GM21423 (cell line): ENCODE measurements around the gene FGD2.
"Not testable (repeated sequence)": the region's sequence is repeated elsewhere in the genome, so short reads cannot be mapped to it uniquely, and the experiment has no call there.

ENCODE experiments used
- ATAC-seq: cut with Tn5 transposase; IDR thresholded peaks from one replicate; pipeline ENCODE4 v1.9.1; 2021; ENCODE audit warnings: mild to moderate bottlenecking, moderate library complexity; ENCODE audit not compliant: unreplicated experiment

FGD2 gene

DNA sequence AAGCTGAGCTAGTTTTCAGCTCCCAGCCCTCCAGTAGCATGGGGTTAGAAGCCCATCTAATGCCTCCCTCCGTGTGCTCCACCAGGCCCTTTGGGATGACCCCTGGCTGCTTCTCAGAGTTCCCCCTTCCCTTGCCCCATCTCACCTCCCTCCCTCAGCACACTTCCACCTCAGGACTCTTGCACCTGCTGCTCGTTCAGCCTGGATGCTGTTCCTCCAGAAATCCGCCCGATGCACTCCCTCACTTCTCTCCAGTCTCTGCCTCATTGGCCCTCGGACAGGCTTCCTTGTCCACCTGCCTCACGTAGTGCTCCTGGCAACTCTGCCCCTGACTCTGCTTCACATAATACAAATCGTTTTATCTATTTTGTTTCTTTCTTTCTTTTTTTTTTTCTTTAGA is 26.8 kb downstream of the FGD2 start:
- no peak for ATAC-seq

DNA sequence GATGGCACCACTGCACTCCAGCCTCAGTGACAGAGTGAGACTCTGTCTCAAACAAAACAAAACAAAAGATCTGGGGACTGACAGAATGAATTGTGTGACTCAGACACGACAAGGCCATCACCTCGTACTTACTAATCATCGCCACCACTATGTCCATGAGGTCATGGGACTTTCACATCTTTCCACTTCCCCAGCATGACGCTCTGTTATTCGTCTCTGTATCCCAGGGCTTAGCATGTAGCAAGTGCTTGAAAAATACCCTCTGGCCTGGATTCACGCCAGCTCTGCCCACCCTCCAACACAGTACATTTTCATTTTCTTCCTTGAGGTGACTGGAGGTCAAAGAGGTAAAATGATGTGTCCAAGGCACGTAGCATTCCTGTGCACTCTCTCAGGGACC is 27.8 kb downstream of the FGD2 start:
- ATAC-seq = peak; percentile 48

DNA sequence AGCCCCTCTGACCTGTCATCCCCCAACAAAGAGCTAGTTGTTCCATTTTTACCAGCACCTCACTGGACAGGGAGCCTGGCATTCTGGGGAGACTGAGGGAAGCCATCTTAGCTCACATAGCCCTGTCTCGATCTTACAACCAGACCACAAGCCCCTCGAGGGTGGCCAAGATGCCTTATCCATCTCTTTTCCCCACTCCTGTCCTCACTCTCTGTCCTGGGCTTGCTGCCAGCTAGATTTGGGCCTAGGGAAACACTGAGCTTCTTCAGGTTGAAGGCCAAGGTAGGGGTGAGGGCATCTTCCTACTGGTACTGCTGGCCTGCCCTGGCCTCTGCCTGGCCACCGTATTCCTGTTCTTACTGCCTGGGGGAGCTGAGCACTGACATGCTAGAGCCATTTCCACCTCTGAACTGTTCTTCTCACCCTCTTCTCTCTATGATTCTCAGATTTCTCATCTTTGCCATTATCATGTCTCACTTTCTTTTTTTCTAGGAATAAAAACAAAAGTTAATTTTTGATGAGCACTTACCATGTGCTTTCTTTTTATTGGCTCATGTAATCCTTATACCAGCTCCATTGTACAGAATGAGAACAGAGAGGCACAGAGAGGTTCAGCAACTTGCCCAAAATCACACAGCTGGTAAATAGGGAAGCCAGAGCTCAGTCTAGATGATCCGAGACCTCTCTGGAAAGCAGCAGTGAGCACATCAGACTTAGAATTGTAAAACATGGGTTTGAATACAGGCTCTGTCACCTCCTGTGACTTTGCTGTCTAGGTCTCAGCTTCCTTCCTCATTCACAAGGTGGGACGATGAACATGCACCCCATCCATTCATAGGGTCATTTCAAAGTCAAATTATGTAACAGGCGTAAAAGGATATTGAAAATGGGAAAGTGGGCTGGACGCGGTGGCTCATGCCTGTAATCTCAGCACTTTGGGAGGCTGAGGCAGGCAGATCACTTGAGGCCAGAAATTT is 28.7 kb downstream of the FGD2 start:
- ATAC-seq = no peak

DNA sequence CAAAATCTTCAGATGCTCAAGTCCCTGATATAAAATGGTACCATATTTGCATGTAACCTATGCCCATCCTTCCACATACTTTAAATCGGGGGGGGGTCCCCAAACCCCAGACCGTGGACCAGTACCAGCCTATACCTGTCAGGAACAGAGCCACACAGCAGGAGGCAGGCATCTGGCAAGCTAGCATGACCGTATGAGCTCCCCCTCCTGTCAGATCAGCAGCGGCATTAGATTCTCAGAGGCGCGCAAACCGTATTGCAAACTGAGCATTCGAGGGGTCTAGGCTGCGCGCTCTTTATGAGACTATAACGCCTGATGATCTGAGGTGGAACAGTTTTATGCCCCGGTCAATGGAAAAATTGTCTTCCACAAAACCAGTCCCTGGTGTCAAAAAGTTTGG is 30.7 kb downstream of the FGD2 start:
- ATAC-seq = no peak

DNA sequence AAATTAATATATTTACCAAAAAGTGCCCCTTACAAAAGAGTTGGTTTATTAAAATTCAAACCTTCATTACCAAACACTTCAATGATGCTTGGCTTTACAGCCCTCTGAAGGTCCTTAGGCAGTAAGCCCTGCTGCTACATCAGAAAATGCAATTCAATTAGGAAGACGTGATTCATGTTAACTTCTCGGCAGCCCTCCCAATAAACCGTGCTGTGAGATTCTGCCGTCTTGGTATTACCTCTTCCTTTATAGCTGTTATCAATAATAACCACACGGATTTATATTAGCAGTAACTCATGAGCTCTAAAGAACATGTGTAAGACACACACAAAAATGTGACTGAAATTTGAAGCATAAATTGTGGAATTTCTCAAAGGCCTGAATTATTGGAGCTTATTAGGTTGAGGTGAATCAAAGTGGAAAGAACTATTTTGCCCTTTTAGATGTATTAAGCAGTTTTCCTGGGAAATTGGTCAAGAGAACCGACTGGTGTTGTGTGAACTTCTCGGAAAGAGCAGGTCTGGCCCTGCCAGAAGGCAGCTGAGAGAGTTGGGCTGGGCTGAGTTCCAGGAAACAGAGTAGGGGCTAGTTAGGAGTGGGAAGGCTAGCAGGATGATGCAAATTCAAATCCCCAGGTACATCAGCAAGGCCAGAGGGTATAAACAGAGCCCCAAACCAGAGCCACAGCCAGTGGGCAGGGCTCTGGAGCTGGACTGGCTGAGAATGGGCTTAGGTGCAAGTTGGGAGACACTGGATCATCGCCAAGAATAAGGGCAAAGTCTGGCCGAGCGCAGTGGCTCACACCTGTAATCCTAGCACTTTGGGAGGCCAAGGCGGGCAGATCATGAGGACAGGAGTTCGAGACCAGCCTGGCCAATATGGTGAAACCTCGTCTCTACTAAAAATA is 33.1 kb downstream of the FGD2 start:
- ATAC-seq = no peak

DNA sequence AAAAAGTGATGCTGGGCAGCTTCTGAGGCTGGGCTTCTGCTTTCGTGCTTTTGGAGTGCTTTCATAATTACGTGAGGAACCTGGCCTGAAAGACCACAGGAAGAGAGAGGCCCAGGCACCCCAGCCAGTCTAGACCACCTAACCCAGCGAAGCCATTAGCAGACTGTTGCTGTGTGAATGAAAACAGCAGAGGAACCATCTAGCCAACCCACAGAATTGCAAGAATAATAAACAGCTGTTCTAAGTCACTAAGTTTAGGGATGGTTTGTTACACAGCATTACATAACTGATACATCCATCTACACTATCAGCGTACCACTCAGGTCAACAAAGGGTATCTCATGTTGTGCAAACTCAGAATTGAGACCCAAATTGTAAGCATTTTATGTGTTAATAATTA is 34.5 kb downstream of the FGD2 start:
- no peak for ATAC-seq

DNA sequence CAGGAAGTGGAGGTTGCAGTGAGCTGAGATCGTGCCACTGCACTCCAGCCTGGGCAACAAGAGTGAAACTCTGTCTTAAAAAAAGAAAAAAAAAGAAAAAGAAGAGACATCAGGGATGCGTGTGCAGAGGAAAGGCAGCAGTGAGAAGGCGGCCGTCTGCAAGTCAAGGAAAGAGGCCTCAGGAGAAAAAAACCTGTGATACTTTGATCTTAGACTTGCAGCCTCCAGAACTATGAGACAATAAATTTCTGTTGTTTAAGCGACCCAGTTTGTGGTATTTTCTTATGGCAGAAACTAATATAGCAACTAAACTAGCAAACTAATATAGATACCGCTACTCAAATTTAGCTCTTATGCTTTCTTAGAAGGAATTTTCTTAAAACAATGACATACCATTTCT is 36.1 kb downstream of the FGD2 start:
- ATAC-seq = no peak

DNA sequence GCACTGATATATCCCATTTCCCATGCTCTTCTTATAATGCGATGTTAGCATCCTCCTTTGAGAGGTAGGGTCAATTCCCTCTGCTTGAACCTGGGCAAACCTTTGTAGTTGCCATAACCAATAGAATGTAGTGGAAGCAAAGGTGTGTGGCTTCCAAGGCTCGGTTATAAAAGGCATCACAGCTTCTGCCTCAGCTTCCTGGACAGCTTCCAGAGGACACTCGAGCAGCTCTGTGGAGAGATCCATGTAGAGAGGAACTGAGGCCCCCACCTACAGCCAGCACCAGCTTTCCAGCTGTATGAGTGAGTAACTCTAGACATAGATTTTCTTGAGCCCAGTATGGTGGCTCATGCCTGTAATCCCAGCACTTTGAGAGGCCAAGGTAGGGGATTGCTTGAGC is 36.7 kb downstream of the FGD2 start:
- no peak for ATAC-seq

DNA sequence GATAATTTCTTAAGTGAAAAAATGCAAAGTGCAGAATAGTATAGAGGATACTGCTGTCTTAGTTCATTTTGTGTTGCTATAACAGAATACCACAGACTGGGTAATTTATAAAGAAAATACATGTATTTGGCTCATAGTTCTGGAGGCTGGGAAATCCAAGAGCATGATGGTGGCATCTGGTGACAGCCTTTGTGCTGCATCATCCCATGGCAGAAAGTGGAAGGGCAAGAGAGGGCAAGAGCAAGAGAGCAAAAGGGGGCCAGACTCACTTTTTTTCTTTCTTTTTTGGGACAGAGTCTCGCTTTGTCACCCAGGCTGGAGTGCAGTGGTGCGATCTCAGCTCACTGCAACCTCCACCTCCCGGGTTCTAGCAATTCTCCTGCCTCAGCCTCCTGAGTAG is 37.6 kb downstream of the FGD2 start:
- not testable (repeated sequence) for ATAC-seq

DNA sequence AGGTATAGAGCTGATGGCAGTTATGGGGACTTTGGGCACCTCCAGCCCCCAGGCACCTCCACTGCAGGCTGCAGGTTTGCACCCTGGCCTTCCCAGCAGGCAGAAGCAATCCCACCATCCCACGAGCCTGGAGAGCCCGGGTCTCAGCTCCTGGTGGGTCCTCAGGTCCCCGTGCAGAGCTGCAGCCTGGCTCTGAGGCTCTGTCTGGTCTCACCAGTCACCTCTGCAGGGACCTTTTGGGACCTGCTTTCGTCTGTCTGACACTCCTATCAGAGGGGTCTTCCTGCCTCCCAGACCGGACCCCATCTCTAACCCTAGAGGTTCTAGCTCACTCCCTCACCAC is 41.9 kb downstream of the FGD2 start:
- ATAC-seq = no peak

DNA sequence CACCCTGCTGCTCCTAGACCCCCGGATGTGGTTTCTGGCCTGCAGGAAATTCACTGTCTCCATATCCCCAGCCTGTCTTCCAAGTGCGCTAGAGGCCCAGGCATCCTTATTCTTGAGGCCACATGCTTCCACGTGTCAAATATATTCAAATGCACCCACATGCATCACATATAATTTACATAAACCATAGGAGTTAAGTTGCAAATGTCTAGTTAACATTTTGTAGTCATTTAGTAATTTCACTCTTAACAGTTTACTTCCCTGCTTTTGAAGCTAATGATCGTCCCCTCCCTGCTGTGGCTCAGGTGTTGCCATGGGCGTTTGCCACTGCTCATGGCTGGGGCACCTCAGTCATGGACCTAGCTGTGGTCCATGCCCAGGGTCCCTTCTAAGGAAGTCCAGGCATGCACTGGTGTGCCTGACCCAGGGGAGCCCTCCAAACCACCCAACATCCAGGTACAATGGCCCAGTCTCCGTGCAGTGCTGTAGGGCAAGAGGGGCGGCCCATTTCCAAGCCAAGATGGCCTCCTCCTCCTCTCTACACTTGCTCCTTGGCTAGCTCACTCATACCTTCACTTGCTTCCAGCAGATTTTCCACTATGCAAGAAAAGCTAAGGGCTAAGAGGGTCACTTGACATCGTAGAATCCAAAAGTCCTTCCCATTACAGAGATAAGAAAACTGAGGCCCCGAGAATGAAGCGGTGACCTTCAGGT is 42.4 kb downstream of the FGD2 start:
- ATAC-seq = no peak

DNA sequence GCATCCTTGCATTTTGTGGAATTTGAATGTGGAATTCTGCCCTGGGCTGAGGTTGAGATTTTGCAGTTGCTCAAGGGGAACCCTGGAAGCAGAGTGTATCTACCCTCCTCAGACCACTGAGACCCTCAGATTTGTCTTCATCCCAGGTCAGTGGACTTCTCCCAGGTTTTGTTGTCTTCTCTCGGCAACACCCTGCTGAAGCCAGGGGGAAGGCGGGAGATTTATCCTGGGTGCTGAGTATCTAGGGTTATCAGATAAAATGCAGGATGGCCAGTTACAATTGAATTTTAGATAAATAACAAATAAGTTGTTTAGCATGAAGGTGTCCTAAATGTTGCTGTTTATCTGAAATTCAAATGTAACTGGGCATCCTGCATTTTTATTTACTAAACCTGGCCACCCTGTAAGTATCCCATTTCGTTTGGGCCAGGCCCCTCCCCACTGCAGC is 43.0 kb downstream of the FGD2 start:
- no peak for ATAC-seq

DNA sequence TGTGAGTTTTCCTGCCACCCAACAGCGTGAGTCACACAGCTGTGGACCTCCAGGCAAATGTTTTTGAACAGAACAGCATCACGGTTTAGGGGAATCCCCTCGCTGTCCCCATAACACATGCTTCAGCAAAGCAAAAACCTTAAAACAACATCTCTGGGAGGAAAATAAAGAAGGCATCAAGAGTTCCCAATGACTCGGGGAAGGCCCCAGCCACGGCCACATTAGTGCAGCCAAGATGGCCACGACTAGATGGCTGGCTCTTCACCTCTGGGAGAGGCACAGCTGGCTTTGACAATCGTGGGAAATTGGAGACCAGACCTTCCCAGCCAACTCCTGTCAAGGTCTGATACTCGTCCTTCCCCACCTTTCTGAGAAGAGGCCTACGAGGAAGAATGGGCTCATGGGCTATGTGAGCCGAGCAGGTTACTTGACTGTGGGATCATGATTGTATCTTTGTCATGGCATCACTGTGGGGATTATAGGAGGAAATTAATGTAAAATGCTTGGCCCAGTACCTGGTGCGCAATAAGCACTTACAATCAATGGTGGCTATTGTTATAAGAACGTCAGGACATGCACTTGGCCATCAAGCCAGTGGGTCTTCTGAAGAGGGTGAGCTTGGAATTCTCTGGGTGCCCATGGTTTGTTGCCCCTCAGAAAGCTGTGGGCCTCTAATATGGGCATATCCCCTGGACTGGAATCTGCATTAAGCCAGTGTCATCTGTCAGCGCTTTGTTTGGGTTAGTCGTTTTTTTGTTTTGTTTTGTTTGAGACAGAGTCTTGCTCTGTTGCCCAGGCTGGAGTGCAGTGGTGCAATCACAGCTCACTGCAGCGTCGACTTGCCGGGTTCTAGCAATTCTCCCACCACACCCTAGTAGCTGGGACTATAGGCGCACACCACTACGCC is 43.6 kb downstream of the FGD2 start:
- ATAC-seq = peak; percentile 42

DNA sequence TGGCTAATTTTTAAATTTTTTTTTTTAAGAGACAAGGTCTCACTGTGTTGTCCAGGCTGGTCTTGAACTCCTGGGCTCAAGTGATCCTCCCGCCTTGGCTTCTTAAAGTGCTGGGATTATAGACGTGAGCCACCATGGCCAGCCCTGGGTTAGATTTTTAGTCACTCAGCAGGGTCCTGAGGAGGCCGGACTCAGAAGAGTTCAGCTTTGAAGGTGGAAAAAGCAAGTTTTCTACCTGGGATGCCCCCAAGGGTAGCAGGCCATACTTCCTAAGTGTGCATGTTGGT is 44.2 kb downstream of the FGD2 start:
- ATAC-seq = peak; percentile 7

DNA sequence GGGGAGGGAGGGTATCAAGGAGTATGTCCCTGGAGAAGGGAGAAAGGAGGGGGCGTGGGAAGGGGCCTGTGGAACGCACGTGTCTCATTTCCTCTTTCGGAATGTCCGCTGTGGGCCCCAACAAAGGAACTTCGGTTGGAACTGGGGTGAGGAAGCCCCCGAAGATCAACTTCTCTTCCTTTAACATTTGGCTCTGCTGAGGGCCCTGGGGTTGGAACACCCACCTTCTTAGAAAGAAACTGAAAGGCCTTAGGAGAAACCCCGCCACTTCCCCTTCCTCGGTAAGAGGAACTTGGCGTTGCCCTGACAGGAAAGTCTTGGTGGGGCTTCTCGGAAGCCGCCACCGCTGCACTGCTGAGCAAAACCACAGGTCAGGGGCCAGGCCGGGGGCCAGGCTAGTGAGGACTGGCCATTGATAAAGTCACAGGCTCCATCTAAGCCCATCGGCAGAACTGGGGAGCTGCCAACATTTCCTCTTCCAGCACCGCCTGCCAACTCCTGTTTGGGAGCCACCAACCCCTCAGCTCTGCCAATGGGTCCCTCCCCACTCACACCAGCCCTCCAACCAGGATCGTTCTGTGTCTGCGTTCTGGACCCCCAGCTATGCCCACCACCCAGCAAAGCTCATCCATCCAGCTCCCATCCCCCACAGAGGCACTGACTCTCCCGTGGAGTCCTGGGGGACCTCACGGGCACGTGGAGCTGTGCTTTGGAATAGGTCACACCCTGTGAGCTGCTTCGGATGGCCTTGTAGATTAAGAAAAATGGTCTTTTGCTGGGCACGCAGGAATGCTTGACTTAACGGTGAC is 44.8 kb downstream of the FGD2 start:
- peak; percentile 45 for ATAC-seq

DNA sequence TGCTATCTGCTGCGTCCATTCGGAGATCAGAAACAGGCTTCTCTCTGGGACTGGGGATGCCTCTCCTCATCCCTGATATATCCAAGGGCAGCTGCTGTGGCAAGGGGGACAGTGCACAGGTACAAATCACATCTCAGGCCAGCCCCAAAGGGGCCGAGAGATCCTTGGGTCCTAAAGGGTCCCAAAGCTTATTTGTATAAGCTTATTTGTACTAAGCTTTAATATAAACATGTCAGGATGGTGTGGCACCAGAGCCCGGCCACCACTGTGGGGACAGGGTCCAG is 45.3 kb downstream of the FGD2 start:
- ATAC-seq = no peak

DNA sequence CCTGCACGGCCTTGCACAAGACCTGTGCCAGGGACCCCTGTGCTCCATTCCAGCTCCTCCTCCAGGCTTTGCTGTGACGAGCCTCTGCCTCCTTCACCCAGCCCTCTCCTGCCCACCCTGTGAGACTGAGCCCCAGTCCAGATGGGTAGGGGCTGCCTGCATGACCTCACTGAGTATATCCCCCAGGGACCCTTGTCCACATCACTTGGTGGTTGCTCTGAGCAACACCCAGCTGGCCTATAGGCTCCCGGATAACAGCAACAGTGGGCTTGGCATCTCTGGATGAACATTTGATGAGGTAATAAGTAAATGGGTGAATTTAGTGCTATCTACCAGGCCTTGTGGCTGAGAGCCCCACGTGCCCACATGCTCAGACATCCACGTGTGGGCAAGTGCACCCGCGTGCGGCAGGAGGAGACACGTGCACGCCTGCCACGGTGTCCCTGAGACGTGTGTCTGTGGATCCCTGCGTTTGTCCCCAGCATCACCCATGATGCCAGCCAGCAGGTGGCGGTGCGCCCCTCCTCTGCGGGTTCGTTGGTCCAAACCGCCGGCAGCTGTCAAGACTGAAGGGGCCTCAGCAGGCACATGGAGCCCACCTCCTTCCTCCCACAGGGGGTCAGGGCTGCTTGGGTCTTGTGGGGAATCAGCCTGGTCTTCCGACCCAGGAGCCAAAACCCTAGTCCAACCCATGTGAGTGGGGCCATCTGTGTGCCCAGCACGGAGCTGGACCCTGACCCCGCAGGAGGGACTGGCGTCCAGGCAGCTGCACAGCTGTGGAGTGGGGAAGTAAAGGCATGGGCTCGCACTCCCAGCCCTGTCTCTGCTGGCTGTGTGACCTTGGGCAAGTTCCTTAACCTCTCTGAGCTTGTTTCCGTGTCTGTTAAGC is 45.9 kb downstream of the FGD2 start:
- peak; percentile 34 for ATAC-seq

DNA sequence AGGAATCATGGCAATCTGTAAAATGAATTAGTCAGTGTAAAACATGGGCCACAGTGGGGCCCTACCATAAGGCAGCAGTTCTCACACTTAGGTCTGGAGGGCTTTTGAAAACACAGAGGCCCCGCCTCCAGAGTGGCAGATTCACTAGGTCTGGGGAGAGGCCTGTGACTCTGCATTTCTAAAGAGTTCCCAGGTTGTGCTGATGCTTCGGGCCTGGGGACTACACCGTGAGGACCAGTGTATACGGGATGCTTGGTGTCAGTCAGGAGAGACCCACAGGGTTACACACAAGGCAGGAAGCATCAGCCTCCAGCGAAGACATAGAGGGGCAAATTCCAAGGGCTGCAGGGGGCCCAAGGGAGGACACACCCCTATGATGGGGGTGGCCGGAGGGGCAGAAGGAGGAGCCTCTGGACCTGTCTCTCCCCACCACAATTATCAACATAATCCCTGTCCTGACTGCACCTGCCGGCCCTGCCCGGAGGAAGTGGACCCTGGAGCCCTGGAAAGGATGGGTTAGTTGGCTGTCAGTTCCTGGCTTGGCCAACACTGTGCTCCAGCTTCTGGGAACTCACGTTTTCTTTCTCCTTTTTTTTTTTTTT is 46.7 kb downstream of the FGD2 start:
- ATAC-seq = no peak
